GM19099 (cell line): ENCODE results near the gene HOXD8.

Source experiments
- POLR2A ChIP-seq: IDR thresholded peaks from 3 replicates; pipeline ENCODE4 v1.6.1; 2011; ENCODE audit warnings: low read depth; ENCODE audit not compliant: insufficient read length; ENCODE audit errors: extremely low read depth

The HOXD8 gene

GRCh38 chr2:176087330-176088047 is 42.0 kb upstream of the HOXD8 start:
- no peak for TF ChIP-seq POLR2A

GRCh38 chr2:176088048-176088936 is 41.2 kb upstream of the HOXD8 start:
- TF ChIP-seq POLR2A = no peak

- no peak for TF ChIP-seq POLR2A
These were observed 40.3 kb upstream of the HOXD8 start for GRCh38 chr2:176088937-176089842.

- no peak for TF ChIP-seq POLR2A
These were observed 39.6 kb upstream of the HOXD8 start for GRCh38 chr2:176089843-176090395.

- TF ChIP-seq POLR2A = no peak
These were observed 38.6 kb upstream of the HOXD8 start for GRCh38 chr2:176090862-176091261.

- no peak for TF ChIP-seq POLR2A
These were observed 37.9 kb upstream of the HOXD8 start for GRCh38 chr2:176091329-176092258.

- TF ChIP-seq POLR2A = no peak
These were observed 37.0 kb upstream of the HOXD8 start, which contains the start of gene HOXD13 for GRCh38 chr2:176092270-176093144. Gene HOXD13, plus strand, starts transcription at chr2:176092721. Its CDS starts 170 bp downstream, at chr2:176092891.

- TF ChIP-seq POLR2A = no peak
These were observed 36.2 kb upstream of the HOXD8 start for GRCh38 chr2:176093145-176093897.

- TF ChIP-seq POLR2A = no peak
These were observed 35.6 kb upstream of the HOXD8 start for GRCh38 chr2:176093898-176094249.

GRCh38 chr2:176094349-176094748 is 35.2 kb upstream of the HOXD8 start:
- TF ChIP-seq POLR2A = no peak

GRCh38 chr2:176095421-176095820 is 34.1 kb upstream of the HOXD8 start:
- TF ChIP-seq POLR2A = no peak

GRCh38 chr2:176096243-176096985 is 33.1 kb upstream of the HOXD8 start:
- no peak for TF ChIP-seq POLR2A
